NCI-H128 (cell line): ENCODE measurements around the gene RAD51AP2.
"Not testable (repeated sequence)": the region's sequence is repeated elsewhere in the genome, so short reads cannot be mapped to it uniquely, and the experiment has no call there.

Experiments used
- DNase-seq: peaks from one replicate; lab custom pipeline; 2025; ENCODE audit not compliant: unreplicated experiment; lab: John Stamatoyannopoulos, UW

The RAD51AP2 gene

DNA sequence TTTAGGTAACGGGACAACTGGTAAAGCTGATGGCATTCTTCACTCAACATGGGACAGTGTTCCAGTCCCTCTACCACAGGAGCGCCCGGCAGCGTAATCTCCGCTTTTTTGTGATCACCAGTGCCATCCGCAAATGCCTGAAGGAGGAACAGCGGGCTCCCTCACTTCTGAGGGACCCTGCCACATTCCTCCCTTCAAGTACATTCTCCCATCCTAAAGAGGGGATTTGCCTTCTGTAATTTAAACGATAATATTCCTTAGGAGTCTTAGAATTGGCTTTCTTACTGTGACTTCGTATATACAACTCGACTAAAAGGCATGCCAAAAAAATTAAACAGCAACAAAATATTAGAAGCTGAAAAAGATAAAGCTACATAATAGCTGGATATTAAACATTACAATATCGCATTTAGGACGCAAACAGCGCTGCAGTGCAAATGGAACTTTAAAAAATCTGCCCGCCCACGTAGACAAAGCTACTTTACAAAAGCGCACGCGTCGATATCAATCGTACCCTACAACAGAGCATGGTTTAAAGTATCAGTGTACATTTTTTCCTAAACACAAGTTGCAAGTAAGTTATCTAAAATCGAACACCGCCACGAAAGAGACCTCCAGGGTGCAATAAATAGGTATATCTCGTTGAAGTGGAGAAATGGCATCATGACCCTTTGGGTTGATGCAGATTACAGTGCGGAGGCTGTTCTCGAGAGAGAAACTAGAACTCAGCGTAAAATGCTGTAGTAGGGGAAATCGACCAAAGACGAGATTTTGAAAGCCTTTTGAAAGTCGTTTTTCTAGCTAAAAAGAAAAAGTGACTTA is 20.0 kb upstream of the RAD51AP2 start:
- DNase-seq: no peak

DNA sequence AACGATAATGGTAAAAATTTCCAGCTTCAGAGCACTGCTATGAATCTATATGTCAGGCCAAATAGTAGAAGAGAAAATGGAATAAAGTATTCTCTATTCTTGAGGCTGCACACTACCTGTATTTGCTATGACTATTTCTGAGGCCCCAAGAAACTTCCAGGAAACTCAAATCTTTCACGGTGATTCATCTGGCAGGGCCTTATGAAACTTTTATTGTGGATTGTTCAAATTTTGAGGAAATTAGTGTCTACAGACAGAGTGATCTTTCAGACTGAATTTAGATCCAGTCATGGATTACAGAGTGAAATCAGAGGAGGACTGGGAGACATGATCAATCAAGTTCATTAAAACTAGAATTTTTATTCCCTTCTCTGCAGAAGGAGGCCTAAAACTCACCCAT is 18.2 kb upstream of the RAD51AP2 start:
- DNase-seq: no peak

DNA sequence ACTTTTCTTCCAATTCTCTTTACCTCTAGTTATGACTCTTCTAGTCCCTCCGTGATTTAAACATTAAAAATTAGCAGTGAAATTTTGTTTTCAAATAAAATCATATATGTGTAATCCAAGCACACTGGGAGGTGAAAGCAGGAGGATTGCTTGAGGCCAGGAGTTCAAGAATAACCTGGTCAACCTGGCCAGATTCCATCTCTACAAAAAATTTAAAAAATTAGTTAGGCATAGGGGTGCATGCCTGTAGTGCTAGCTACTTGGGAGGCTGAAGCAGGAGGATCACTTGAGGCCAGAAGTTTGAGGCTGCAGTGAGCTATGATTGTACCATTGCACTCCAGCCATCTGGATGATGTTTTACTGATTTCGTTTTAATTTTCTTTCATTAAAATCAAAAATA is 15.3 kb upstream of the RAD51AP2 start:
- DNase-seq: no peak

DNA sequence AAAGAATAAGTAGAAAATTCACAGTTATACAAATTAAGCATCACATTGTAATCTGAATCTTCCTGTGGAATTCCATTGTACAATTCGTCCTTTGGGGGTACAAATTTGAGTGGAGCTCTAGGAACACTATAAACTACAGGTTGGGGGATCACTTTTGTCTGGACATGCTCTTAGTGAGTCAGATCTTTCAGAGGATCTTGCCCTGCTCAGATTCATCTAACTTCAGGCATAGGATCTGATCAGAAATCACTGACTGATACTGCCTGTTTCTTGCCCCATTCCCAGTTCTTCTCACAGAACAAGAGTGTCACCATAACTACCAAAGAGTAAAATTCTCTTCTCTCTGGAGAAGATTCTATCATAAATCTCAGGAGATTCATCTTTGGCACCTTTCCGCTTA is 11.5 kb upstream of the RAD51AP2 start:
- DNase-seq: no peak

DNA sequence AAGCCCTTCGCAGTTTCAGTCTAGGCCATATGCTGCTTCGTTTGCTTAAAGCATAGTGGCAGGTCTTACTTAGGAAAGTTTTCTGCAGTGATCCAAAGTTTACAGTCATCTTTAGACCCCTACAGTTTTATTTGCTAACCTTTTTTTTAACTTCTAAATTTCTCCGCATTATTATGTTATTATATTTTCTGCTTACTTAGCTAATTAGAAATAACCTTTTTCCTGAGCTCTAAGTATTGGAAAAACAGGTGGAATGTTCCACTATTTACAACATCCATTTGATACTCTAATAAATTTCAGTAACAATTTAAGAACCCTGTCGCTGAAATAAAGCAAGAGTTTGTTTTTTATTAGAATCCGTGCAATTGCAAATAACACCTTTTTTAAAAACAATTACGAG is 4.1 kb upstream of the RAD51AP2 start:
- DNase-seq: no peak

DNA sequence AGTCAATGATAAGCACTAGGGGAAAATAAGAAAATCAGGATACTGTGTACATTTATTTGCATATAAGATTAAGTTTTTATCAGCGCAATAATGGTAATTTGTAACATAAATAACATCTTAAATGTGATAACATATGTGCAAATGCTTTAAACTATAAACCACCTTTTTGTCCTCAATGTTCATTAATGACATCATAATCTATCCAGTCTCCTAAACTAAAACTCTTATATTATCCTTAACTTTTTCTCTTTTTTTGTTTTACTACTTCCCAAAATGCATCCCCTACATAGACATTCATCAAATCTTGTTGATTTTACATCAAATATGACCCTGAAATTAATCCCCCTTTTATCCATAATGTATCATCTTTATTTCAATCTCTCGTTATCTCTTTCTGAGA is 3.4 kb upstream of the RAD51AP2 start:
- no peak for DNase-seq

DNA sequence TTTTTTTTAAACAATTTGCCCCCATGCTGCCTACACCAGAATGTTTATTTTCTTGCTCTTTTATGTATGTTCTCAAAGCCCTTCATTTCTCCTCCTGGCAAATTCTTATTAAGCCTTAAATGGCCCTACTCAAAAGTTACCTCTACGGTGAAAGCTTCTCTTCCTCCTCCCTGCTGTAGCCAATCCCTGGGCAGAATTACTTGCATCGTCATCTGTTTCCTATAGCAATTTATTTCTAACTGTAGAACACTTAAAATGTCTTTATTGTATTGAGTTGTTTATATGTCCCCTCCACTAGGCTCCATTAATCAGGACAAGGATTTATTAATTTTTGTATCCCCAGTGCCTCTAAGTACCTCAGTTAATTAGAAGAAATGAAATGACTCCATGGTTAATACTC is 2.5 kb upstream of the RAD51AP2 start:
- DNase-seq: no peak

DNA sequence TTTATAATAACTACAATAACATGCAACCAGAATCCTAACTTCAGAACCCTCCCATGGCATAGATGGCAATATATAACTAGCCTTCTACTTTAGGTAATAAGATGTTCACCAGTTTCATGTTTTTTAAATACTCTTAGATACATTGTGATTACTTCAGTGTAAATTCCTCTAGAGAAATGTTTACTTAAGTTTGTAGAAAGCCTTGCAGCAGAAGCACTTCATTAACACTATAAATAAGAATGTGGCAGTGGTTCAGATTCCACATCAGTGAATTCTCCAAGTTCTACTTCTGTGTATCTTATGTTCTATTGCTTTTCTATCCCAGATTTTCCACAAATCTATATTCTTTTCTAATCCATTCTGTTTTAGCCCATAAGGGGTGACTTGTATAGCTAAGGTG is 1.2 kb upstream of the RAD51AP2 start:
- no peak for DNase-seq

DNA sequence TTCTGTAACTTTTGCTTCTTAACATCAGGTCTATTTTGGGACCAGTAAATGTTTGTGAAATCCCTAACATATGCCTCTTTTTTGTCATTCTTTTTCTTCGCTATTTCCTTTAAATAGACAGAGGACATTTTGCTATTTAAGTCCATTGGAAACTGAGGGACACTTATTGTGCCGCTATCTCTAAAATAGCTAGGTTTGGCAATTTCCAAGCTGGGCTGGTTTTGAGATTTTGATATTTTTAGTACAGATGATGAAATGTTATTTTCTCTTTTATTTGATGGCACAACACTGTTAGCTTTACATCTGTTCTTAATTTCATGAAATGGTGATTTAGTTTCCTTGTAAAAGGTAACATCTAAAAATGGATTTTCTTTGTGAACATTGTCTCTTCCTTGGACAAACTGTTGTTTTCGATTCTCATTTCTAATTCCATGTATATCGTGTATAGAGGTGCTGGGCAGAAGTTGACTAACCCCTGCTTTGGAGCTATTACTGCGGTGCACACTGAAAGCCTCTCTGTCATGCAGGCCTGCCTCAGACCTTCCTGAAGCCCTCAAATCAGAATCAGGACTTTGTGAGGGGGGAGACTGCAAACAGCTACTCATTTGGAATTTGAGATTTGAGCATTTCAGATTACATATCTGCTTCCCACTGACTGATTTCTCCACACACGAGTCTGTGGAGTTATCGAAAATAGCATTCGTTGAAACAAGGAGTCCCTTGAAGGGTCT is 594 bp downstream of the RAD51AP2 start:
- no peak for DNase-seq

DNA sequence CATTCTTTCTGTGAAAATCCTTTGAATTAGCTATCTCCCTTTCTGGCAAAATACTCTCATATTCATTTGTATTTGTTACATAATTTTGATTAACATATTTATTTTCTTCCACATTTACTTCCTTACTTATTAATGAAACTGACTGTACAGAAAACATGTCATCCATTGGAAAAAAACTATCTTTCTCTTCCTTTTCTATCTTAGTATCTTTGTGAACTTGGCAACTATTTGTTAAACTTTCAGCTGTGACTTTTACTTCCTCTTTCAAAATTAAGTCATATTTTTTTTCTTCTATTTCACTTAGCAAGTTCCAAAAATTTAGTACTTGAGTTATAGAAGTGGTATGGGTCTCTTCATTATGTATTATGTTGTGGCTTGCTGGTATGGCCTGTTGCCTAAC is 2.6 kb downstream of the RAD51AP2 start:
- DNase-seq: no peak

DNA sequence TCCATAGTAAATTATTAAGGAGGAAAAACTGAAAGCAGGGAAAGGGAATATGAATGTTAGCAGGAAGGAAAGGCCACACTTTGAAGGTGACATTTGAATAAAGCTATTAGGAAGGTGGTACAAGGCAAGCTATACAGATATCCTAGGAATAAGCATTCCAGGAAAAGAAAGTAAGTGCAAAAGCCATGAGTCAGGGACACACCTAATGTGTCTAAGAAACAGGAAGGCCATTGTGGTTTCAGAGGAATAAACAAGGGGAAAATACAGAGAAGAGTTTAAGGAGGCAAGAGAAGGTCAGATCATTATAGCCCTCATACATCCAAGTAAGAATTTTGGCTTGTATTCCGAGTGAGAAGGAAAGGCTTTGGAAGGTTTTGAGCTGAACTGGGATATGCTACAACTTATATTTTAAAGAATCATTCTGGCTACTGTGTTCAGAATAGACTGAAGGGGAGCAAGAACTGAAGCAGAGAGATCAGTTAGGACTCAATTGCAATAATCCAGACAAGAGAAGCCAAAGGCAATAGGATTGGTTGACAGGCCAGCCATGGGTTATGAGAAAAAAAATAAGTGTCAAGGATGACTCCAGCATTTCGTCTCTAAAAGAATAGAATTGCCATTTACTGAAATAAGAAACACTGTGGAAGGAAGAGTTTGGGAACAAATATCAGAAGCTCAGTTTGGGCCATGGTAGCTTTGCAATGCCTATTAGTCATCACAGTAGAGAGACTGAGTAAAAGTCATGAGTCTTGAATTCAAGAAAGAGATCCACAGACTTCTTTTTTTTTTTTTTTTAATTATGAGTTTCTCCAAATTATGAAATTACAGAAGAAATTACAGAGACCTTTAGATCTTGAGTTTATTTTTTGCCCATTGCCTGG is 11.3 kb downstream of the RAD51AP2 start:
- DNase-seq: no peak

DNA sequence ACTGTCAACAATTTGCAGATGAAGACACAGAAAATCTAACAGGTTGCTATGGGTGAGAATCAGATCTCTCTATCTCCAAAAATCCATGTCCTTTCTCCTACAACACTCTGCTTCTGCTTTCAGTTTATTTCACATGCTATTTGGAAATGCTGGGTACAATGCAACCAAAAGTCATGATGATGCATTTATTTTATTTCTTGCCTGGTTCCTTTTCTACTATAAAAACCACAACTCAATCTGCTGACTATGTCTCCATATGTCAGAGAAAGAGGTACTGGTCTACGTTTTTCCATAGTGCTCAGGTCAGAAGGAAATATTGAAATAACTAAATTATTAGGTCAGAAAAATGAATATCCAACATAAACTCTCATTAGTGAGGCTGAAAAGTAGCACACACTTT is 20.5 kb downstream of the RAD51AP2 start:
- DNase-seq: no peak

DNA sequence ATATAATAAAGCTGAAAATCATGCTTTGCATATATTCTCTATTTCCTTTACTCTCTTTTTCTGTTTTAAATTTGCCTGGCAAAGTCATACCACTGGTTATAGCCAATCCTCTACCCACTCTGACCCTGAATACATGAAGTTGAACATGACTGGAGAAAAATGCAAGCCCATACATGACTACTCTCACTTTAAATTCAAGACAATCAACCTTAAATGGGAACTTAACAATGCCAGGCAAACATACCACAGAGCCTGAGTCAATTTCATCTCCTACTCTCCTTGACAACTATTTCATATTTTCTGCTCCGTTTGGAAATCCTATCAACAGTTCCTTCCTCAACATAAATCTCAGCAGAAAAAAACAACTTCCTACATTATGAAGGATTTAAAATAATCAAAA is 22.6 kb downstream of the RAD51AP2 start:
- DNase-seq: no peak

DNA sequence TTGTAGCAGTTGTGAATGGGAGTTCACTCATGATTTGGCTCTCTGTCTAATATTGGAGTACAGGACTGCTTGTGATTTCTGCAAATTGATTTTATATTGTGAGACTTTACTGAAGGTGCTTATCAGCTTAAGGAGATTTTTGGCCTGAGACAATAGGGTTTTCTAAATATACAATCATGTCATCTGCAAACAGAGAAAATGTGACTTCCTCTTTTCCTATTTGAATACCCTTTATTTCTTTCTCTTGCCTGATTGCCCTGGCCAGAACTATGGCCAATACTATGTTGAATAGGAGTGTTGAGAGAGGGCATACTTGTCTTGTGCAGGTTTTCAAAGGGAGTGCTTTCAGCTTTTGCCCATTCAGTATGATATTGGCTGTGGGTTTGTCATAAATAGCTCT is 28.1 kb downstream of the RAD51AP2 start:
- not testable (repeated sequence) for DNase-seq

DNA sequence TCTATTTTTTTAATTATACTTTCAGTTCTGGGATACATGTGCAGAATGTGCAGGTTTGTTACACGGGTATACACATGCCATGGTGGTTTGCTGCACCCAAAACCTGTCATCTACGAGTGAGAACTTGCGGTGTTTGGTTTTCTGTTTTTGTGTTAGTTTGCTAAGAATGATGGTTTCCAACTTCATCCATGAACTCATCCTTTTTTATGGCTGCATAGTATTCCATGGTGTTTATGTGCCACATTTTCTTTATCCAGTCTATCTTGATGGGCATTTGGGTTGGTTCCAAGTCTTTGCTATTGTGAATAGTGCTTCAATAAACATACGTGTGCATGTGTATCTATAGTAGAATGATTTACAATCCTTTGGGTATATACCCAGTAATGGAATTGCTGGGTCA is 29.6 kb downstream of the RAD51AP2 start:
- DNase-seq: not testable (repeated sequence)

DNA sequence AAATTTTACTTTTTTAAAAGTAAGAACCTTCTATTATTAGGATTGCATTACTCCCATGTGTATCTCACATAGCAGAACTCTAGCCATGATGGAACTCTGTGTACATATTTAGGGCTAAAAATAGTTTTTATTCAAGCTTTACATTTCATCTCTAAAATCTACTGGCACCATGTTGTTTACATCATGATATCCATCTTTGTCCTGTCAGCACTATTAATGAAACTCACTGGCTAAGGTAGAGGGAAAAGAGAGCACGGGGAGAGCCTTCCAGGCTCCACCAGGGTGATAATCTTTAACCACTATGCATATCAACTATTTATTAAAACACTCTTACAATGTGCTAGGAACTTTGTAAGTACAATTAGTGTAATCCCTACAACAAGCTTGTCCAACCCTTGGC is 34.7 kb downstream of the RAD51AP2 start:
- no peak for DNase-seq

DNA sequence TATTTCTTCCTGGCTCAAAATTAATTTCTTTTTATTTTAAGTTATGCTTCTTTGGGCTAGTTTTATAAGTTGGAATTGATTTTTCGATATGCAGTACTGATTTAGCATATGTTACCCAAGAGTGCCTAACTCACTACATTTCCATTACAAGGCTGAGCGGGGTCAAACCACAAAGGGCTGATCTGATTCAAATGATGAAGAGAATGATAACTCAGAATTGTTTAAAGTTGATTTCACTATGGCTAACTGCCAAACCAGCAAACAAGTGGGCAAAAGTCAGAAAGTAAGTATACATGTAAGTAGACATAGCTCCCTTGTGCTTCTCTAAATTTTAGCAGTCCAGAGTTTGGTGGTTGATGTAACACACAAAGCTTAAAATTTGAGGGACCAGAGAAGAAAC is 35.6 kb downstream of the RAD51AP2 start:
- DNase-seq: no peak

DNA sequence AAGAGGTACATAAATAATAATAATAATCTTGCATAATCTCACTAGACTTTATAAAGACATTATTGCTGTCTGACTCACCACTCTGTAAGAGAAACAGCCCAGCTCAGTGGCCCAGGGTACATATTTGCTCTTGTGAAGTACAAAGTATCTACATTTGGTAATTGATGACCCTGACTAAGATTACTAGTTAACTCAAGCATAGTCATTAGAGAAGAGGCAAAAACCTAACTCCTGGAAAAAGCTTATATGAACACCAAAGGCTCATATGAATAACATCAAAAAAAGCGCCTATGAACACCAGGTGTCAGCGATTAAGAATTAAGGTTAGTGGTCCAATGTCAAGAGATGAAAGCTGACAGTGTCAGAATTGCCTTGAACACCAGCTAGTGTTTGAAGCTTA is 38.4 kb downstream of the RAD51AP2 start:
- no peak for DNase-seq

DNA sequence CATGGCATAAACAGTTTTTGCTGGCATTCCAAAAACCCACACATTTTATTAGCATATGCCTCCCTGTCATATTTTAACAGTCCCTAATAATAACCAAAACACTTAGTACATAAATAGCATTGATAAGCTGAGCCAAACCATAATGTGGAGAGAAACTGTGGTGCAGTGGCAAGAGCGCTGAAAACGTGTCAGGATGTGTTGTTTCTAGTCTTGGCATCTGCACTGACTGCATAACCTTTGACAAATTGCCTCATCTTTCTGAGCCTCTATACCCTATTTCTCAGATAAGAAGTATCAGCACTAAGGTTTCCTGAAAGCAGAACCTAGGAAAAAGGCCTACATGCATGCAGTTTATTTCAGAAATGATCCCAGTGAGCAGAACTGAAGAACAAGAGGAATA is 41.4 kb downstream of the RAD51AP2 start:
- DNase-seq: no peak

DNA sequence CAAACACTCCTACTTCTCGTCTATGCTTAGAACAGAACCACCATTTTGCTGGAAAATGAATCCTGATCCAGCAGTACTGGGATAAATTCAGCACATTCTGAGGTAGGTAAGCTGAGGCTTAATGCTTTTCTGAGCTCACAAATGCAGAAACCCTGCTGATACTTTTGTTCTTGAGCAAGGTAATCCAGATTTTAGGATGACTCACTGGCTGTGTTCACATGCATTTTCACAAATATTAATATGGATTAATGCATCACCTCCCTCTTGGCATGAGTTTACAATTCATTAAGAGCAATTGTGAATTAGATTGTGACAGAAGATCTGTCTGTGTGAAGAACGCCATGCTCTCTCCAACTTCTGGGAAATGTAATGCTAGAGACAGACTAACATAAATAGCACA is 42.2 kb downstream of the RAD51AP2 start:
- DNase-seq: no peak

DNA sequence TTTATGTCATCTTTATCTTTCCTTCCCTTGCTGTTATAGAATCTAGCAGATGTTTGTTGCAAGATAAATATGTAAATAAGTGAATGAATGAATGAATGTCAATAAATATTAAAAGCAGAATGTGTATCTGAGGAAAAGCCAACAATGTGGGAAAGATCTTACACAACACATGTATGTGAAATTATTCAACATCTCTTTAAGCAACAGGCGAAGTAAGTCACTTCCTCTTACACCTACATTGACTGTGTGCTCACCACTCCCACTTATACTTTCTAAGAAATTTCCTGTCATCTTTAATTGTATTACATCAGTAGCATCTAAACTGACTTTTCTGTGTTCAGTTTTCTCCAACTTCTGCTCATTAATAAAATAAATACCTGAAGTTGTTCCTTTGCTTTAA is 43.0 kb downstream of the RAD51AP2 start:
- no peak for DNase-seq

DNA sequence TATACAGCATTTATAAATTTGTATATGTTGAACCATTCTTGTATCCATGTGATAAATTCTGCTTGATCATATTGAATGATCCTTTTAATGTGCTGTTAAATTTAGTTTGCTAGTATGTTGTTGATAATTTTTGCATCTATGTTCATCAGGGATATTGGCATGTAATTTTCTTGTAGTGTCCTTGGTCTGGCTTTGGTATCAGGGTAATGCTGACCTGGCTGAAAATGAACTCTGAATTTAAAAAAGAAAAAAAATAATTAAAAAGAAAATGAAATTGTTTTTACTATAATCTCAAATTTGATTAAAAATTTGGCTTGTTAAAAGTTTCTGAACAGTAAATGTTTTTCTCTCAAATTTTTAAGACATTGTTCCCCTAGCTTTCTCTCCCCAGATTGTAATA is 46.3 kb downstream of the RAD51AP2 start:
- no peak for DNase-seq
